ENCODE results near the gene PDE11A. TPM values are rescaled to one million over a fixed set of nuclear protein-coding genes. Genes with fewer than 3 reads are reported as not detected.

PDE11A gene
- total RNA-seq (2022) (1.4 and 2.1 TPM in 2 replicates), Bru-seq, nascent RNA (percentile 28 among the genes with signal in this experiment), BruChase-seq, experiment 1, labeled RNA remaining after a 6-hour chase (percentile 48 among the genes with signal in this experiment), BruChase-seq, experiment 2, labeled RNA remaining after a 2-hour chase (percentile 43 among the genes with signal in this experiment)
- long read RNA-seq = 0 reads

GRCh38 chr2:178072383-178073301 is at the start of gene PDE11A:
PDE11A (minus strand) TSS chr2:178072777; CDS start chr2:178072437, 340 bp downstream.
- Mint-ChIP-seq H3K27ac (ENCODE audit: unreplicated experiment) (peak within 1 kb of the TSS; percentile 45), H3K9me3 (ENCODE audit: low read depth, unreplicated experiment) (no peaks in the 10 kb centered on the region), H3K4me3 (ENCODE audit: low read depth, unreplicated experiment) (peak within 1 kb of the TSS; percentile 83), H3K36me3 (ENCODE audit: insufficient read depth, unreplicated experiment) (peaks cover 26% of the 10 kb centered on the region), H3K4me1 (ENCODE audit: low read depth, unreplicated experiment) (peaks cover 48% of the 10 kb centered on the region), H3K27me3 (ENCODE audit: unreplicated experiment) (no peaks in the 10 kb centered on the region)
- TF ChIP-seq CTCF (IDR thresholded peaks at IDR 0.05; ENCODE audit: unreplicated experiment) = no peak
- CTCF ChIA-PET = no interaction called here
- peak; percentile 90 for DNase-seq
- intact Hi-C loops (cut with micrococcal nuclease; ENCODE audit: unreplicated experiment) = loop anchor here (5.0 kb wide), 1 partner anchor 165 kb away; no protein-coding TSS in a partner anchor
- TSS peak; percentile 79 for BruUV-seq (replicated peaks)

- intact Hi-C loops (cut with micrococcal nuclease; ENCODE audit: unreplicated experiment) = no loop called here
- peaks cover 14% of the 10 kb centered on the region for H3K36me3 Mint-ChIP-seq (ENCODE audit: insufficient read depth, unreplicated experiment)
- CTCF ChIA-PET = no interaction called here
- DNase-seq = no peak
- H3K4me3 Mint-ChIP-seq (ENCODE audit: low read depth, unreplicated experiment) = no peak overlapping the region
- no peaks in the 10 kb centered on the region for H3K27me3 Mint-ChIP-seq (ENCODE audit: unreplicated experiment)
- no peak for TF ChIP-seq CTCF (IDR thresholded peaks at IDR 0.05; ENCODE audit: unreplicated experiment)
- no peaks in the 10 kb centered on the region for H3K9me3 Mint-ChIP-seq (ENCODE audit: low read depth, unreplicated experiment)
- no peak overlapping the region for H3K27ac Mint-ChIP-seq (ENCODE audit: unreplicated experiment)
- H3K4me1 Mint-ChIP-seq (ENCODE audit: low read depth, unreplicated experiment) = no peaks in the 10 kb centered on the region
- no TSS peak for BruUV-seq (replicated peaks)
Observed at GRCh38 chr2:178119179-178119922, 46.8 kb upstream of the PDE11A start.

GRCh38 chr2:178117725-178118124 is 45.1 kb upstream of the PDE11A start:
- no peak for TF ChIP-seq CTCF (IDR thresholded peaks at IDR 0.05; ENCODE audit: unreplicated experiment)
- CTCF ChIA-PET = no interaction called here
- Mint-ChIP-seq H3K4me3 (ENCODE audit: low read depth, unreplicated experiment) (no peak overlapping the region), H3K4me1 (ENCODE audit: low read depth, unreplicated experiment) (no peaks in the 10 kb centered on the region), H3K27me3 (ENCODE audit: unreplicated experiment) (no peaks in the 10 kb centered on the region), H3K9me3 (ENCODE audit: low read depth, unreplicated experiment) (no peaks in the 10 kb centered on the region), H3K27ac (ENCODE audit: unreplicated experiment) (no peak overlapping the region), H3K36me3 (ENCODE audit: insufficient read depth, unreplicated experiment) (peaks cover 10% of the 10 kb centered on the region)
- intact Hi-C loops (cut with micrococcal nuclease; ENCODE audit: unreplicated experiment) = no loop called here
- no peak for DNase-seq
- BruUV-seq (replicated peaks) = no TSS peak

- Mint-ChIP-seq H3K4me1 (ENCODE audit: low read depth, unreplicated experiment) (peaks cover 7% of the 10 kb centered on the region), H3K36me3 (ENCODE audit: insufficient read depth, unreplicated experiment) (peaks cover 14% of the 10 kb centered on the region), H3K27me3 (ENCODE audit: unreplicated experiment) (no peaks in the 10 kb centered on the region), H3K9me3 (ENCODE audit: low read depth, unreplicated experiment) (no peaks in the 10 kb centered on the region), H3K4me3 (ENCODE audit: low read depth, unreplicated experiment) (no peak overlapping the region), H3K27ac (ENCODE audit: unreplicated experiment) (no peak overlapping the region)
- BruUV-seq (replicated peaks) = no TSS peak
- no peak for TF ChIP-seq CTCF (IDR thresholded peaks at IDR 0.05; ENCODE audit: unreplicated experiment)
- intact Hi-C loops (cut with micrococcal nuclease; ENCODE audit: unreplicated experiment) = no loop called here
- CTCF ChIA-PET = no interaction called here
- DNase-seq = no peak
Observed at GRCh38 chr2:178115271-178115670, 42.7 kb upstream of the PDE11A start.

Measured in Calu3 (cell line).